Measurements from ENCODE around the gene JADE2.
"Not testable (repeated sequence)": the region's sequence is repeated elsewhere in the genome, so short reads cannot be mapped to it uniquely, and the experiment has no call there.

Gene JADE2

GRCh38 chr5:134594797-134595457, 69.5 kb downstream of the JADE2 start:
- DNase-seq: no peak

- DNase-seq: no peak
Observed at GRCh38 chr5:134595458-134595838, 70.0 kb downstream of the JADE2 start.

- DNase-seq: not testable (repeated sequence)
Observed at GRCh38 chr5:134599820-134600219, 74.3 kb downstream of the JADE2 start.

GRCh38 chr5:134600600-134600999, 75.1 kb downstream of the JADE2 start:
- no peak for DNase-seq

GRCh38 chr5:134603059-134603458, 77.6 kb downstream of the JADE2 start:
- no peak for DNase-seq

DNA sequence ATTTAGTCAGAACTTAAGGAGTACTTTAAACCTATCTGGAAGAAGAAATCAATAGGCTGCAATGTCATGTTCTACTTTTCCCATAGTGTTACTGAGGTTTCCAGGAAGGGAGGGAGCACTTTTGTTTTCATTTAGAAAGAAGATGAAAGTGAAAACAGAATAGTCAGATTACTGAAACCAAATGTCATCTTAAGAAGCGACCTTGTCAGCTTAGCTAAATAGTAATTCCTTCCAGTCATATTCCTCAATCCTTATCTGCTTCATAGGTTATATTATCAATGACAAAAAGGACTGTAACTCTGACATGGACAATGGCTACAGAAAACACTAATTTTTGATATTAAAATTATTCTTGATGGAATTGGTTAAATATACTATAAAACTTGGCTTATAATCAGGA, 79.4 kb downstream of the JADE2 start:
- DNase-seq: no peak

DNA sequence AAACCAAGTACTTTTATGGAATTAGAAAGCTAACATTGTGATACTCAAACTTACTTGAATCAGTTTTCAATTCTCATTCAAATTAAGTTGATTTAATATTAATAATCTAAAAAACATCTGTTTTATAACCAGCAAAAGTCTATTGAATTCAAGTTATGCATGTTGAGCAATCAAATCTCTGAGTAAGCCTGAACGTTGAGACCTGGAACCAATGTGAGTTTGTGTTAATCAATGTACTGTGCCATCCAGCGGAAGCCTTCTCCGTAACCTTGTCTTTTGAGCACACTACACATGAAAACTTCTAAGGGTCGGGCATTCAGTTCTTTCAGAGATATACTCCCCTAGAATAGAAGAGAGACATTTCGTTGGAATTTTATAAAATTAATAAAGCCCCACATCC, 81.3 kb downstream of the JADE2 start:
- no peak for DNase-seq

DNA sequence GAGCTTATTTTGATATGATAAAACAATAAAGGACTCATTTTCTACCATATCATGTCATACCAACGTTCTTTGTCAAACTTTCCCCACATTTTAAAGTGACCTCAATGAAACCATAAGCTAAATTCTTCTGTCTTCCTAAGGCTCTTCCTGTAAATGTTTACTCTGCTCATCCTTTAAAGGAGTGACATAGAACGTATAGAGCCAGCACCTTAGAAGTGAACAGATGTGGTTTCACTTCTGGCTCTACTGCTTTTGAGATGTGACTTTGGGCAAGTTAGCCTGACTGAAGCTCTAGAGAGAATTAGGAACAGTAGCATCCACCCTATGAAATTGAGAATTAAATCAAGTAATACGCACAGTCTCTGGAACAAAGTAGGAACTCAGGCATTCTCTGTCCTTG, 83.1 kb downstream of the JADE2 start:
- DNase-seq: no peak

GRCh38 chr5:134609232-134609851, 83.9 kb downstream of the JADE2 start:
- no peak for DNase-seq

DNA sequence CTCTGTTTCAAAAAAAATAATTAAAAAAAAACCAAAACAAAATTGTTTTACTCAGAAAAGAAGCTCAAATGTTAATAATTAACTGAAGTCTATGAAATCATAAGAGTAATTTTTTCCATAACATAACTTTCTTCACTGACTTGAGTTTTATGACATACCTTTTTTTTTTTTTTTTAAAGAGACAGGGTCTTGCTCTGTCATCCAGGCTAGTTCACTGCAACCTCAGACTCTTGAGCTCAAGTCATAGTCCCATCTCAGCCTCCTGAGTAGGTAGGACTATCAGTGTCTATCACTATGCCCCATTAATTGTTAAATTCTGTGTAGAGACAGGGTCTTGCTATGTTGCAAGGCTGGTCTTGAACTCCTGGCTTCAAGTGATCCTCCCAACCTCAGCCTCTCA, 85.3 kb downstream of the JADE2 start:
- DNase-seq: no peak

DNA sequence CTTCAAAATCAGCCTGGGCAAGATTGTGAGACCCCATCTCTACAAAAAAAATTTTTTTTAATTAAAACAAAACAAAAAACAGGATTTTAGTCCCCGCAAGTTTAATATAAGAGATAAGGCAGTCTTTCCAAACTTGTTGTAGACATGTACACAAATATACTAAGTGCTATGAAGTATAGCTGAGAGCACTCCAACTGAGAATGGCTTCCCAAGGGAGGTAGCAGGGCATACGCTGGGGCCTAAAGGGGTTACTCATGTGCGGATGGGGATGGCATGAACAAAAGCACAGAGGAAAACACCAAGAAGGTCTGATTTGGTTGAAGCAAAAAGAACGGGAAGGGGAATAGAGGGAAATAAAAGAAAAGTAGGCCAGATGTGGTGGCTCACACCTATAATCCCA, 86.0 kb downstream of the JADE2 start:
- no peak for DNase-seq

GRCh38 chr5:134614450-134615085, 89.1 kb downstream of the JADE2 start:
- DNase-seq: no peak

DNA sequence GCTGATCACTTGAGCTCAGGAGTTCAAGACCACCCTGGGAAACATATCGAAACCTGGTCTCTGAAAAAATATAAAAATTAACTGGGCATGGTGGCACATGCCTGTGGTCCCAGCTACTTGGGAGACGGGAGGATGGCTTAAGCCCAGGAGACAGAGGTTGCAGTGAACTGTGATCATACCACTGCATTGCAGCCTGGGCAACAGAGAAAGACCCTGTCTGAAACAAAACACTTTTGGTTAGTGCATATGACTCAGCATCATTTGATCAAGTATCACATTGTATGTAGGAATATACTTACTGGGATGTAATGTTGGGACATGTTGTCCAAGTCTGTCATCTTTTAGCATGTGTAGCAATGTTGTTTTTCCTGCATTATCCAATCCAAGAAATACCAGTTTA, 95.2 kb downstream of the JADE2 start:
- no peak for DNase-seq

DNA sequence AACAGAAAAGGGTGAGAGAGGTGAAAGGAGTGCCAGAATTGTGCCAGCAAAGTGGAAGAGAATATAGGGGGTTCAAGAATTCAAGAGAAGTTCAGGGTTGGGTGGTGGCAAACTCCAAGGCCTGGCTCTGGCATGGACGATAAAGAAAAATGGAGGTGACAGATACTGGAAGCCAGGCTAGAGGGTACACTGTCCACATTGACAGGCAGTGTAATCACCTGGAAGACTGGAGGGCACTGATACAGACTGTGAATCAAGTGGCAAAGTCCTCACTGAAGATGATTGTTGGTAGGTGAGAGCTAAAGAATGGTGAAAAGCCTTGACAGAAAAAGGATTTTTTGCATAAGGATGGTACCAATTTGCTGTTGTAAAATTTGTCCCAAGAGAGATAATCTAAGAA, 100.1 kb downstream of the JADE2 start:
- no peak for DNase-seq

- no peak for DNase-seq
Observed at GRCh38 chr5:134626369-134627014, 101.0 kb downstream of the JADE2 start.

Measured in cerebellar nuclear complex (tissue), 1 donor.